ENCODE results near the gene REEP5.

The REEP5 gene

DNA sequence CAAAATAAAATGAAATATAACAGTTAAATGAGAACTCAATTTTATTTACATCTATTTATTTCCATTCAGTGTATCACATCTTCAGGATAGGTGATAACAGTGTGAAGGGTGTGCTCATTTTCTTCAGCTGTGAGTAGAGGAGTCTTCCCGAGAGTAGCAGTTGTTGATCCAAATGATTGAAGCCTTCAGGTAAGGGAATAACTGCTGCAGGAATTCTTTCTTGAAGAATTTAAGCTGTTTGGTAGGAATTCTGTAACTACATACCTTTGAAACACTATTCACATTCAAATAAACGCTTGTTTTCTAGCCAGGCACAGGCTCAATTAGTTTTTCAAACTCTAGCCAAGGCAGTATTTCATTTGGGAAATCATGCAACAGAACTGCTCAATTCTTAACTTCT is 45.7 kb downstream of the REEP5 start:
- no peaks in the 10 kb centered on the region for H3K4me1 ChIP-seq (ENCODE audit: control insufficient read depth in 1 of 2, insufficient read depth in 2 of 2, low read length in 2 of 2)
- H3K36me3 ChIP-seq (ENCODE audit: control insufficient read depth in 1 of 2, insufficient read depth in 2 of 2, low read length in 2 of 2) = peaks cover 13 to 35% of the 10 kb centered on the region in 2 donors
- H3K27ac ChIP-seq (ENCODE audit: low read depth, low read length) = no peak overlapping the region
- no peaks in the 10 kb centered on the region for H3K9me3 ChIP-seq (ENCODE audit: control insufficient read depth in 1 of 2, low read length in 2 of 2)
- H3K9ac ChIP-seq (ENCODE audit: low read depth in 1 of 2, low read length in 2 of 2) = no peak overlapping the region
- H3K4me3 ChIP-seq (ENCODE audit: low read depth in 1 of 2, low read length in 2 of 2) = no peak overlapping the region
- no peaks in the 10 kb centered on the region for H3K27me3 ChIP-seq (ENCODE audit: control insufficient read depth in 1 of 2, insufficient read depth in 2 of 2, low read length in 2 of 2)

GRCh38 chr5:112870966-112871365 is 51.1 kb downstream of the REEP5 start:
- Histone ChIP-seq H3K36me3 (ENCODE audit: control insufficient read depth in 1 of 2, insufficient read depth in 2 of 2, low read length in 2 of 2) (peaks cover 11 to 42% of the 10 kb centered on the region in 2 donors), H3K9me3 (ENCODE audit: control insufficient read depth in 1 of 2, low read length in 2 of 2) (no peaks in the 10 kb centered on the region), H3K9ac (ENCODE audit: low read depth in 1 of 2, low read length in 2 of 2) (no peak overlapping the region), H3K4me1 (ENCODE audit: control insufficient read depth in 1 of 2, insufficient read depth in 2 of 2, low read length in 2 of 2) (no peaks in the 10 kb centered on the region), H3K27ac (ENCODE audit: low read depth, low read length) (no peak overlapping the region), H3K4me3 (ENCODE audit: low read depth in 1 of 2, low read length in 2 of 2) (no peak overlapping the region), H3K27me3 (ENCODE audit: control insufficient read depth in 1 of 2, insufficient read depth in 2 of 2, low read length in 2 of 2) (no peaks in the 10 kb centered on the region)

- Histone ChIP-seq H3K4me3 (ENCODE audit: low read depth in 1 of 2, low read length in 2 of 2) (no peak overlapping the region), H3K9me3 (ENCODE audit: control insufficient read depth in 1 of 2, low read length in 2 of 2) (no peaks in the 10 kb centered on the region), H3K36me3 (ENCODE audit: control insufficient read depth in 1 of 2, insufficient read depth in 2 of 2, low read length in 2 of 2) (peaks cover 11 to 44% of the 10 kb centered on the region in 2 donors), H3K27ac (ENCODE audit: low read depth, low read length) (no peak overlapping the region), H3K9ac (ENCODE audit: low read depth in 1 of 2, low read length in 2 of 2) (no peak overlapping the region), H3K4me1 (ENCODE audit: control insufficient read depth in 1 of 2, insufficient read depth in 2 of 2, low read length in 2 of 2) (no peaks in the 10 kb centered on the region), H3K27me3 (ENCODE audit: control insufficient read depth in 1 of 2, insufficient read depth in 2 of 2, low read length in 2 of 2) (no peaks in the 10 kb centered on the region)
Observed at GRCh38 chr5:112869948-112870347, 52.1 kb downstream of the REEP5 start.

DNA sequence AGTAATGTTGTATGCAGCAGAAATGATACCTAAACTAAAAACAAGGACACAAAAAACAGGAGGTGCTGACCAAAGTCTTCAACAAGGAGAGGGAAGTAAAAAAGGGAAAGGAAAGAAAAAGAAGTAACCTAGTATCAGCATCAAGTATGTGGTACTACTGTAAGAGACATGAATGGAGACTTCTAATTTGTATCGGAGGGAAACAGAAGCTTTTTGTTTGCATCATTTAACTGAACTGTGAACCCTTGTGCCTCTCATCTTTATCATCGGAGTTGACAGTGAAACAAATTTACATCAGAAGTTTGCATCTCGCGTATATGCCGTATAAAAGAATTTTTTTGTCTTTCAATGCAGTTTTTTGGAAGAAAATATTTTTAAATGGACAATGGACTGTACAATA is 54.6 kb downstream of the REEP5 start:
- peaks cover 11 to 64% of the 10 kb centered on the region in 2 donors for H3K36me3 ChIP-seq (ENCODE audit: control insufficient read depth in 1 of 2, insufficient read depth in 2 of 2, low read length in 2 of 2)
- no peak overlapping the region for H3K27ac ChIP-seq (ENCODE audit: low read depth, low read length)

GRCh38 chr5:112866739-112867138 is 55.3 kb downstream of the REEP5 start:
- H3K27ac ChIP-seq (ENCODE audit: low read depth, low read length) = no peak overlapping the region
- no peaks in the 10 kb centered on the region for H3K9me3 ChIP-seq (ENCODE audit: control insufficient read depth in 1 of 2, low read length in 2 of 2)
- H3K9ac ChIP-seq (ENCODE audit: low read depth in 1 of 2, low read length in 2 of 2) = no peak overlapping the region
- H3K36me3 ChIP-seq (ENCODE audit: control insufficient read depth in 1 of 2, insufficient read depth in 2 of 2, low read length in 2 of 2) = peaks cover 11 to 64% of the 10 kb centered on the region in 2 donors
- no peaks in the 10 kb centered on the region for H3K27me3 ChIP-seq (ENCODE audit: control insufficient read depth in 1 of 2, insufficient read depth in 2 of 2, low read length in 2 of 2)
- peaks cover 14 to 15% of the 10 kb centered on the region in 2 donors for H3K4me1 ChIP-seq (ENCODE audit: control insufficient read depth in 1 of 2, insufficient read depth in 2 of 2, low read length in 2 of 2)
- H3K4me3 ChIP-seq (ENCODE audit: low read depth in 1 of 2, low read length in 2 of 2) = no peak overlapping the region

More for the DNA sequence above, 54.6 kb downstream of the REEP5 start:
- H3K27me3 ChIP-seq (ENCODE audit: control insufficient read depth in 1 of 2, insufficient read depth in 2 of 2, low read length in 2 of 2) = no peaks in the 10 kb centered on the region
- no peaks in the 10 kb centered on the region for H3K9me3 ChIP-seq (ENCODE audit: control insufficient read depth in 1 of 2, low read length in 2 of 2)
- H3K4me3 ChIP-seq (ENCODE audit: low read depth in 1 of 2, low read length in 2 of 2) = no peak overlapping the region
- H3K9ac ChIP-seq (ENCODE audit: low read depth in 1 of 2, low read length in 2 of 2) = no peak overlapping the region
- H3K4me1 ChIP-seq (ENCODE audit: control insufficient read depth in 1 of 2, insufficient read depth in 2 of 2, low read length in 2 of 2) = peaks cover 8 to 11% of the 10 kb centered on the region in 2 donors

- Histone ChIP-seq H3K9me3 (ENCODE audit: control insufficient read depth in 1 of 2, low read length in 2 of 2) (no peaks in the 10 kb centered on the region), H3K9ac (ENCODE audit: low read depth in 1 of 2, low read length in 2 of 2) (no peak overlapping the region), H3K4me1 (ENCODE audit: control insufficient read depth in 1 of 2, insufficient read depth in 2 of 2, low read length in 2 of 2) (peaks cover 14 to 15% of the 10 kb centered on the region in 2 donors), H3K27ac (ENCODE audit: low read depth, low read length) (no peak overlapping the region), H3K27me3 (ENCODE audit: control insufficient read depth in 1 of 2, insufficient read depth in 2 of 2, low read length in 2 of 2) (no peaks in the 10 kb centered on the region), H3K36me3 (ENCODE audit: control insufficient read depth in 1 of 2, insufficient read depth in 2 of 2, low read length in 2 of 2) (peaks cover 11 to 55% of the 10 kb centered on the region in 2 donors), H3K4me3 (ENCODE audit: low read depth in 1 of 2, low read length in 2 of 2) (no peak overlapping the region)
Observed at GRCh38 chr5:112865128-112865527, 56.9 kb downstream of the REEP5 start.

DNA sequence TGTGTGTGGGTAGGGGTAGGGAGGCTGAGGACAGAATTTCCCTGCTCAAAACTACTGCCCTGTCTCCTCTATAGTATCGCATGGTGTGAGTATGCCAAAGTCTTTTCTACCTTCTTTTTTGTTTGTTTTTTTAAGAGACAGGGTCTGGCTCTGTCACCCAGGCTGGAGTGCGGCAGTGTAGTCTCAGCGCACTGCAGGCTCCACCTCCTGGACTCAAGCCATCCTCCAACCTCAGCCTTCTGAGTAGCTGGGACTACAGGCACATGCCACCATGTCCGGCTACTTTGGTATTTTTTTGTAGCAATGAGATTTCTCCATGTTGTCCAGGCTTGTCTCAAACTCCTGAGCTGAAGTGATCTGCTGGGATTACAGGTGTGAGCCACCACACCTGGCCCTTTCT is 58.5 kb downstream of the REEP5 start:
- no peak overlapping the region for H3K9ac ChIP-seq (ENCODE audit: low read depth in 1 of 2, low read length in 2 of 2)
- H3K9me3 ChIP-seq (ENCODE audit: control insufficient read depth in 1 of 2, low read length in 2 of 2) = no peaks in the 10 kb centered on the region
- no peak overlapping the region for H3K27ac ChIP-seq (ENCODE audit: low read depth, low read length)
- no peak overlapping the region for H3K4me3 ChIP-seq (ENCODE audit: low read depth in 1 of 2, low read length in 2 of 2)
- no peaks in the 10 kb centered on the region for H3K27me3 ChIP-seq (ENCODE audit: control insufficient read depth in 1 of 2, insufficient read depth in 2 of 2, low read length in 2 of 2)
- H3K4me1 ChIP-seq (ENCODE audit: control insufficient read depth in 1 of 2, insufficient read depth in 2 of 2, low read length in 2 of 2) = peaks cover 14 to 15% of the 10 kb centered on the region in 2 donors
- H3K36me3 ChIP-seq (ENCODE audit: control insufficient read depth in 1 of 2, insufficient read depth in 2 of 2, low read length in 2 of 2) = peaks cover 7 to 46% of the 10 kb centered on the region in 2 donors

GRCh38 chr5:112862085-112862484 is 59.9 kb downstream of the REEP5 start:
- Histone ChIP-seq H3K9ac (ENCODE audit: low read depth in 1 of 2, low read length in 2 of 2) (peak overlapping the region; percentile 92 to 96), H3K36me3 (ENCODE audit: control insufficient read depth in 1 of 2, insufficient read depth in 2 of 2, low read length in 2 of 2) (peaks cover 4 to 32% of the 10 kb centered on the region in 2 donors), H3K9me3 (ENCODE audit: control insufficient read depth in 1 of 2, low read length in 2 of 2) (no peaks in the 10 kb centered on the region), H3K27ac (ENCODE audit: low read depth, low read length) (no peak overlapping the region), H3K27me3 (ENCODE audit: control insufficient read depth in 1 of 2, insufficient read depth in 2 of 2, low read length in 2 of 2) (no peaks in the 10 kb centered on the region), H3K4me3 (ENCODE audit: low read depth in 1 of 2, low read length in 2 of 2) (peak overlapping the region; percentile 97 to 98), H3K4me1 (ENCODE audit: control insufficient read depth in 1 of 2, insufficient read depth in 2 of 2, low read length in 2 of 2) (peaks cover 14 to 15% of the 10 kb centered on the region in 2 donors)

- peaks cover 0 to 27% of the 10 kb centered on the region in 2 donors for H3K36me3 ChIP-seq (ENCODE audit: control insufficient read depth in 1 of 2, insufficient read depth in 2 of 2, low read length in 2 of 2)
- H3K4me3 ChIP-seq (ENCODE audit: low read depth in 1 of 2, low read length in 2 of 2) = peak overlapping the region; percentile 97 to 98
- peak overlapping the region; percentile 92 to 96 for H3K9ac ChIP-seq (ENCODE audit: low read depth in 1 of 2, low read length in 2 of 2)
- peak overlapping the region; percentile 47 for H3K27ac ChIP-seq (ENCODE audit: low read depth, low read length)
- H3K27me3 ChIP-seq (ENCODE audit: control insufficient read depth in 1 of 2, insufficient read depth in 2 of 2, low read length in 2 of 2) = no peaks in the 10 kb centered on the region
- peaks cover 14 to 15% of the 10 kb centered on the region in 2 donors for H3K4me1 ChIP-seq (ENCODE audit: control insufficient read depth in 1 of 2, insufficient read depth in 2 of 2, low read length in 2 of 2)
- H3K9me3 ChIP-seq (ENCODE audit: control insufficient read depth in 1 of 2, low read length in 2 of 2) = no peaks in the 10 kb centered on the region
Observed at GRCh38 chr5:112861638-112861985, 60.4 kb downstream of the REEP5 start.

DNA sequence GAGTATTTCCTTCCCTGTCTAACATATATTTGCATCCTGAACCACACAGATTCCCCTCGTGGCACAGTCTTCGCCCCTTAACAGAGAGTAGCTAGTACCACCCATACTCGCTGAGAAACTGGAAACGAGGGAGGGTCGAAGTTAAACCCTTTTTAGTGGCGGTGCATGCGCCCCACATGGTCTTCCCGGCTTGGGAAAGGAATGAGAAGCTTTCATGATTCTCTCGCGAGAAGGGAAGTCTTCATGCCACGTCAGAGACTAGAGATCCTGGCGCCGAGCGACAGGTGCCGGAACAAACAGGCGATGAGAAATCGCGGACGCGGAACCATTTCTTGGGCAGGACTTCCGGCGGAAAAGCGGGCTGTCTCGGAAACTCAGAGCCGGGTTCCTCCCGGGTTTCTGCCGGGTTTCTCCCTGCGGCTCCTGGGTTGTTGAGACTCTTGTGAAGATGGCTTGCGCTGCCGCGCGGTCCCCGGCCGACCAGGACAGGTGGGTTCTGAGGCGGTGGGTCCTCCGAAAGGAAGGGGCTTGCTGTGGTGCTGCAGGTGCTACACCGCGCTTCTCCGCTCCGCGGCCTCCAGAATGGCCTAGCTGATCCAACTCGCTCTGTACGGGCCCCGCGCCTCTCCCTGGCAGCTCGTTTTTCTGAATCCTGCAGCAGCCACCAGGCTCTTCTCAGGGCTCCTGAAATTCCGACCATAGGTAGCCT is 60.9 kb downstream of the REEP5 start, which contains the start of gene SRP19:
TSS of gene SRP19 (plus strand) at position 359 of the 709 bp plus-strand sequence. CDS start at position 449, 90 bp downstream.
- Histone ChIP-seq H3K27ac (ENCODE audit: low read depth, low read length) (peak within 1 kb of the TSS; percentile 47), H3K9ac (ENCODE audit: low read depth in 1 of 2, low read length in 2 of 2) (peak within 1 kb of the TSS; percentile 92 to 96), H3K27me3 (ENCODE audit: control insufficient read depth in 1 of 2, insufficient read depth in 2 of 2, low read length in 2 of 2) (no peaks in the 10 kb centered on the region), H3K4me3 (ENCODE audit: low read depth in 1 of 2, low read length in 2 of 2) (peak within 1 kb of the TSS; percentile 97 to 98), H3K36me3 (ENCODE audit: control insufficient read depth in 1 of 2, insufficient read depth in 2 of 2, low read length in 2 of 2) (peaks cover 0 to 27% of the 10 kb centered on the region in 2 donors), H3K9me3 (ENCODE audit: control insufficient read depth in 1 of 2, low read length in 2 of 2) (no peaks in the 10 kb centered on the region), H3K4me1 (ENCODE audit: control insufficient read depth in 1 of 2, insufficient read depth in 2 of 2, low read length in 2 of 2) (peaks cover 14 to 15% of the 10 kb centered on the region in 2 donors)

Measured in duodenal mucosa (tissue), 2 donors.